HG03558 (cell line): ENCODE results near the gene OR51B6.
"Not testable (repeated sequence)": the region's sequence is repeated elsewhere in the genome, so short reads cannot be mapped to it uniquely, and the experiment has no call there.

Source experiments
- ATAC-seq: cut with Tn5 transposase; IDR thresholded peaks from one replicate; pipeline ENCODE4 v1.9.1; 2021; ENCODE audit warnings: moderate number of reproducible peaks; ENCODE audit not compliant: unreplicated experiment; ENCODE audit errors: extremely low read depth

The OR51B6 gene

GRCh38 chr11:5363679-5364078 is 12.4 kb downstream of the OR51B6 start:
- ATAC-seq: no peak

- ATAC-seq: no peak
These were observed 12.9 kb downstream of the OR51B6 start for GRCh38 chr11:5364214-5364613.

- ATAC-seq: not testable (repeated sequence)
These were observed 15.1 kb downstream of the OR51B6 start for GRCh38 chr11:5366365-5366764.

- no peak for ATAC-seq
These were observed 15.5 kb downstream of the OR51B6 start for GRCh38 chr11:5366856-5367255.

GRCh38 chr11:5367448-5368074 is 16.3 kb downstream of the OR51B6 start:
- no peak for ATAC-seq

GRCh38 chr11:5368502-5369043 is 17.3 kb downstream of the OR51B6 start:
- no peak for ATAC-seq

GRCh38 chr11:5369789-5370188 is 18.5 kb downstream of the OR51B6 start:
- no peak for ATAC-seq

- ATAC-seq: peak; percentile 82
These were observed 29.5 kb downstream of the OR51B6 start for GRCh38 chr11:5380740-5381342.

- no peak for ATAC-seq
These were observed 32.3 kb downstream of the OR51B6 start, which contains the start of gene OR51M1 for GRCh38 chr11:5383576-5383975. Gene OR51M1, plus strand, starts transcription at chr11:5383812. Its CDS starts 5,587 bp downstream, at chr11:5389399.

GRCh38 chr11:5384335-5384734 is 33.0 kb downstream of the OR51B6 start:
- ATAC-seq: no peak

- ATAC-seq: no peak
These were observed 38.9 kb downstream of the OR51B6 start for GRCh38 chr11:5390210-5390609.

- no peak for ATAC-seq
These were observed 42.8 kb downstream of the OR51B6 start for GRCh38 chr11:5394091-5394490.

GRCh38 chr11:5398936-5399335 is 47.6 kb downstream of the OR51B6 start:
- no peak for ATAC-seq
